SHP77 treated with DMSO at 0.1 percent for 48 hours (cell line): Measurements from ENCODE around the gene SLC6A2.
"Not testable (repeated sequence)": the region's sequence is repeated elsewhere in the genome, so short reads cannot be mapped to it uniquely, and the experiment has no call there.

Experiments used
- DNase-seq: peaks from one replicate; lab custom pipeline; 2025; lab: John Stamatoyannopoulos, UW

The SLC6A2 gene

DNA sequence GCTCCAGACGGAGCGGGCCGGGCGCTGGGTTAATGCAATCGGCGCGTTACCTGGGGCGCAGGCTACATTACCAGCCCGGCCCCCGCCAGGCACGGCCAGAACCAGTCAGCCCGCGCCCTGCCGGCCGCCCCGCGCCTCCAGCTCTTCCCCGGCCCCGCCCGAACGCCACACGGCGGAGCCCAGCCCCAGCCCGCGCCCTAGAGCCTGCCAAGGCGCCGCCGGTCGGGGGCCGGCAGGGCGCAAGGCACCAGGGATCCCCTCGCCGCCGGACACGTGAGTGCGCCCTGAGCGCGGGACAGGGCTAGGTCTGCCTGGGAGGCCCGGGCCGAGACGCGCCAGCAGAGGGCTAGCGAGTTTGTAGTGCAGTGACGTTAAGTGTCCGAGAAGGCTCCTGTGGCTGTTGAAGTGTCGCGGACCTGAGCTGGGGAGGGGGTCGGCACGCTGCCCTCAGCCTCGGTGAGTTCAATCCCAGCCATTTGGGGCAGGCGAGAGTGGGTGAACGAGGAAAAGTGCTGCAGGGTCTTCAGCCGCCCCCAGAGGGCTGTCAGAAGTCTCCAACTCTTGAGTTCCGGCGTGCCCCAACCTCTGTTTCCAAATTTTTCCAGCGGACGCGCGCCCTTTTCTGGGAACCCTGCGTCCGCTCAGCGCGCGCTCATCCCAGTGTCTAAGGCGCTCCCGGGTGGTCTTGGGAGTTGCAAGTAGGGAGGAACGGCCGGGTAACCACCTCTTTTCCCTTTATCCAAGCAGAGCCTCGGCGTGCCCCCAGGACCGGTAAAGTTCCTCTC, at the start of gene SLC6A2:
Gene SLC6A2 (plus strand): TSS at position 92 of the 785 bp plus-strand sequence. CDS start 707 bp downstream, outside the sequence.
- no peak for DNase-seq

- DNase-seq, result no peak
Observed at GRCh38 chr16:55613613-55614335, 42.0 kb upstream of the SLC6A2 start.

GRCh38 chr16:55615071-55615470, 40.7 kb upstream of the SLC6A2 start:
- no peak for DNase-seq

- not testable (repeated sequence) for DNase-seq
Observed at GRCh38 chr16:55615670-55616069, 40.1 kb upstream of the SLC6A2 start.

- DNase-seq, result no peak
Observed at GRCh38 chr16:55621771-55622170, 34.0 kb upstream of the SLC6A2 start.

GRCh38 chr16:55622272-55622671, 33.5 kb upstream of the SLC6A2 start:
- no peak for DNase-seq

- no peak for DNase-seq
Observed at GRCh38 chr16:55622930-55623561, 32.7 kb upstream of the SLC6A2 start.

GRCh38 chr16:55623640-55624039, 32.1 kb upstream of the SLC6A2 start:
- DNase-seq, result no peak

DNA sequence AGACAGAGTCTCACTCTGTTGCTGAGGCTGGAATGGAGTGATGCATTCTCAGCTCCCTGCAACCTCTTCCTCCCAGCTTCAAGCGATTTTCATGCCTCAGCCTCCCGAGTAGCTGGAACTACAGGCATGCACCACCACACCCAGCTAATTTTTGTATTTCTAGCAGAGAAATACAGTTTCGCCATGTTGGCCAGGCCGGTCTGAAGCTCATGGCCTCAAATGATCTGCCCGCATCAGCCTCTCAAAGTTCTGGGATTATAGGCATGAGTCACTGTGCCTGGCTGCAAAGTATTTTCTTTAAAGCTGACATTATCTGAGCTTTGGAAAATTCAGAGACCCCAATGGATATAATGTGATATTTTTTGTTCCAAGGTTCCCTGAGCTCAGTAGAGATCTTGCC, 31.1 kb upstream of the SLC6A2 start:
- DNase-seq, result no peak

GRCh38 chr16:55625843-55626242, 29.9 kb upstream of the SLC6A2 start:
- no peak for DNase-seq

DNA sequence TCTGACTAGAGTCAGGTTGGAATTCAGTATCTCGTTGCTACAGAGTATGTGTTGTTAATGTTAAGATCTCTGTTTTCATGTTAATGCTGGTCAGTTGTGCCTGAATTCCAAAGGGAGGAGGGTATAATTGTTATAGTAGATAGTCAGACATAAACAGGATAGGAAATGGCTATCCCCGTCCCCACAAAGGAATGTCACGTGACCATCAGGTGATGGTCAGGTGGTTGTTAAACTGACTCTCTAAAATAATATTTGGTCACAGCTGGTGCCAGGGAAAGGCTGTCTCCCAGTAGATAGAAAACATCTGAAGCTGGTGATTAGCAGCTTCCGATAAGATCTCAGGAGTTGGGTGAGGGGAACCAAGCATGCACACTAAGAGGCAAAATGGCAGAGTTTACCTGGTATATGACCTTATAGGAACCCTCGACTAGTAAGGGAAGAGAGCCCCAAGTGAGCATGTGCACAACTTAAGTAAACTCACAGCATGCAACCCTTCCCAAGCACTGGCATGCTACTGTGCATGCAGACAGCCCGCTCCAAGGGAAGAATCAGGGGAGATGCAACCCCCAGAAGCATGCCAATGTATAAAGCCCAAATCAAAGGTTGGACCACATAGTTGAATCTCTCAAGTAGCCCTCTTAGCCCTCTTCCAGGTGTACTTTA, 27.4 kb upstream of the SLC6A2 start:
- no peak for DNase-seq

- DNase-seq, result no peak
Observed at GRCh38 chr16:55630774-55631173, 25.0 kb upstream of the SLC6A2 start.

- DNase-seq, result no peak
Observed at GRCh38 chr16:55632259-55632658, 23.5 kb upstream of the SLC6A2 start.

GRCh38 chr16:55634193-55634592, 21.6 kb upstream of the SLC6A2 start:
- DNase-seq, result no peak

DNA sequence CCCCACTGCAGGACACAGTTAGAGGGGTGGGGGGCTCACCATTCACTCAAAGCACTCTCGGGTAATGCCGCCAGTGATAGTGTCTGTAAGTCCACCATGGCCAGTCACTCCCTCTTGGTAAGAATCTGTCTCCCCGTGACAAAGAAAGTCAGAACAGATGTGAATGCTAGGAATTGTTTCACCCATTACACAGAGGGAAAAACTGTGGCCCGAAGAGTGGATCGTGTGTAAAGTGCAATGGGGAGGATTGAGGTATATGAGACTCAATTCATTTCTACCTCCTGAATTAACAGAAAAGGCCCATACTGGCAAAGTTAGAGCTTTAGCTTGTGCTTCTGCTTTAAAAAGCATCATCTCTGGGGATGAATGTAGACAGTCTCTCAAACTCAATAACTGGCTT, 17.5 kb upstream of the SLC6A2 start:
- no peak for DNase-seq

- DNase-seq, result no peak
Observed at GRCh38 chr16:55640701-55641327, 15.0 kb upstream of the SLC6A2 start.

DNA sequence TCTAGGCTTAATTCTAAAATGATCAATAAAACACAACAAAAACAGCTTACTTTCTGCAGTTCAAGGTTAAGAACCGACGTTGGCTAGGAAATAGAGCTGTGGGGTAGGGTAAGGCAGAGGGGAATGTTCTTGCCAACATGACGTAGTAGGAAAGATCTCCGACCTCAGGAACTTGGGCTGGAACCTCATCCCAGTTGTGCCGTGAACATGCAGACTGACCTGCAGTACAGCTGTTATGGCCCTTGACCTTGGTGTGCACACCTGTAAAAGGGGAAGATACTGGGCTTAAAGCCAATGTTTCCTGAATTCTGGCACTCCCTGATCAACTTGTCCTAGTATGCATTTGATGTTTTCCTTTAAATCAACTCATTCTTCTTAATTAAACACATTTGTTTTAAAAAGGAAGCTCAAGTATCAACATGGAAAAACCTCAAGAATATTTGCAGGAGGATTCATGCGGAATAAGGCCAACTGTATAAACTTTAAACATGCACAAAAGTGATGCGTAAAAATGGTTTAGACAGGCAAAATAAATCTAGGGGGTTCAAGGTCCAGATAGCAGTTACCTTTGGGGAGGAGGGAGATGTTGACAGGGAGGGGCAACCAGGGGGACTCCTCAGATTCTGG, 14.2 kb upstream of the SLC6A2 start:
- DNase-seq, result no peak

DNA sequence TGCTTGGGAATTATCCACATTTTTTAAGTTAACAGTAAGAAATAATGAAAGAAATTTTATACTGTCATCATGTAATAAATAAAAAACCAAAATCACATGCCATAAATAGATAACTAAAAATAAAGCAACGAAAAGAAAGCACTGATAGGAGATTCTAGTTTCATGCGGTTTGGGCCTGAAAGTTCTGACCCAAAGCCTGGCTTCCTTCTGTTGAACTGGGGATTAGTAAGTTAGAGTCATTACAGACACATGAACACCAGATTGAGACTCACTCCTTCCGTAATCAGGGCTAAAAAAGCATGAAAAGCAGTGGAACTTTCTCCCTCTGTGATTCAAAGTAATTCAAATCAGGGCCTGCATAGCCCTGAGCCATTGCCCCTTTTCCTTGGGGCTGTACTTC, 13.2 kb upstream of the SLC6A2 start:
- DNase-seq, result no peak

DNA sequence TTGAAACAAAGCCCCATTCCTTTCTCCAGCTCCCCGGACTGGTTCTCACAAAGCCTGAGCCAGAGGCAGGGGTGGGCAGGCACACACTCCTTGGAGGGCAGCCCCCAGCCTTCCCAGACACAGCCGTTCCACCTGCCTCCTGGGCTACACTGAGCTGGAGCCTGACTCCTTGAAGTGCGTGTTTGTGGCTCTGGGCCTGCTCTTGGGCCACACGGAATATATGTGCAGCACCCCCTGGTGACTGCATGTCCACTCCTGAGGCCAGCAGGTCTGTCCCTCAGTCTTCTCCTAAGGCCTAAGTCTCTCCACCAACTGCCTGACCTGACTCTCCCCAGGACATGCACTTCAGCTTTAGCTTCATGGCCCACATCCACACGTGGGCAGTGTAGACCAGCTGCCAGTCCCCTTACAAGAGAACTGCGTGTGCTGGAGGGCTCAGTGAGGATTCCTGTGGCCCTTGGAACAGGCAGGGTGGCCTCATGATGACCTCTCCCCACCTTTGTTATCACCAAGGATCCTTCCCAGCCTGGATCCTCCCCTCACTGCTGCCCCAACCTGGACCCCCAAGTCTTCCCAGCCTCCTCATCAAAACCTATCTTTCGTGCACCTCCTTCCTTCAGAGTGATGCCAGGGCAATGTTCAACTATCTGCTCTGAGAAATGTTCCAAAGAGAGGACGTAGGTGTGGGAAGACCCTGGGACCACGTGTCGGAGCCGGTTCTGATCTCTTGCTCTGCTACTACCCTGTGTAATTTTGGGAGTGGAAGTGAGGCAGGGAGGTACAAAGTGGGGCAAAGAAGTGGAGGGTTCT, 12.4 kb upstream of the SLC6A2 start:
- no peak for DNase-seq

GRCh38 chr16:55645986-55646385, 9.8 kb upstream of the SLC6A2 start:
- no peak for DNase-seq

- DNase-seq, result no peak
Observed at GRCh38 chr16:55647343-55647742, 8.4 kb upstream of the SLC6A2 start.
